Measurements from ENCODE around the gene CROCC2. TPM values are rescaled to one million over a fixed set of nuclear protein-coding genes. Genes with fewer than 3 reads are reported as not detected.

Gene CROCC2
- total and polyA plus RNA-seq, 4 donors = 1.3 to 17.4 (median 4.4) TPM

- no peak for DNase-seq
- no peak for TF ChIP-seq CTCF (IDR thresholded peaks at IDR 0.05; ENCODE audit: control extremely low read depth, extremely low read depth)
- H3K4me1 ChIP-seq (ENCODE audit: control insufficient read depth in 5 of 5, insufficient read depth in 5 of 5, low read length in 5 of 5) = peaks cover 0 to 9% (median 0%) of the 10 kb centered on the region in 5 donors
- no peaks in the 10 kb centered on the region for H3K36me3 ChIP-seq (ENCODE audit: control insufficient read depth in 4 of 4, insufficient read depth in 4 of 4, low read length in 4 of 4)
- no peaks in the 10 kb centered on the region for H3K9me3 ChIP-seq (ENCODE audit: control insufficient read depth in 4 of 4, insufficient read depth in 3 of 4, low read length in 3 of 4)
- H3K9ac ChIP-seq (ENCODE audit: insufficient read depth in 1 of 2, low read length in 2 of 2) = no peak overlapping the region
- no peak for ATAC-seq (ENCODE audit: insufficient read depth, low FRiP score)
- 82 to 95% methylated on average over 11 of the region's 11 CpGs for WGBS, 2 donors
- no peak overlapping the region for H3K4me3 ChIP-seq
- no peak overlapping the region for H3K27ac ChIP-seq (ENCODE audit: low read depth in 1 of 2, low read length in 1 of 2)
- H3K27me3 ChIP-seq (ENCODE audit: control insufficient read depth in 3 of 3, insufficient read depth in 3 of 3, low read length in 2 of 3) = no peaks in the 10 kb centered on the region
Observed at GRCh38 chr2:240888890-240889573, 17.1 kb upstream of the CROCC2 start.

DNA sequence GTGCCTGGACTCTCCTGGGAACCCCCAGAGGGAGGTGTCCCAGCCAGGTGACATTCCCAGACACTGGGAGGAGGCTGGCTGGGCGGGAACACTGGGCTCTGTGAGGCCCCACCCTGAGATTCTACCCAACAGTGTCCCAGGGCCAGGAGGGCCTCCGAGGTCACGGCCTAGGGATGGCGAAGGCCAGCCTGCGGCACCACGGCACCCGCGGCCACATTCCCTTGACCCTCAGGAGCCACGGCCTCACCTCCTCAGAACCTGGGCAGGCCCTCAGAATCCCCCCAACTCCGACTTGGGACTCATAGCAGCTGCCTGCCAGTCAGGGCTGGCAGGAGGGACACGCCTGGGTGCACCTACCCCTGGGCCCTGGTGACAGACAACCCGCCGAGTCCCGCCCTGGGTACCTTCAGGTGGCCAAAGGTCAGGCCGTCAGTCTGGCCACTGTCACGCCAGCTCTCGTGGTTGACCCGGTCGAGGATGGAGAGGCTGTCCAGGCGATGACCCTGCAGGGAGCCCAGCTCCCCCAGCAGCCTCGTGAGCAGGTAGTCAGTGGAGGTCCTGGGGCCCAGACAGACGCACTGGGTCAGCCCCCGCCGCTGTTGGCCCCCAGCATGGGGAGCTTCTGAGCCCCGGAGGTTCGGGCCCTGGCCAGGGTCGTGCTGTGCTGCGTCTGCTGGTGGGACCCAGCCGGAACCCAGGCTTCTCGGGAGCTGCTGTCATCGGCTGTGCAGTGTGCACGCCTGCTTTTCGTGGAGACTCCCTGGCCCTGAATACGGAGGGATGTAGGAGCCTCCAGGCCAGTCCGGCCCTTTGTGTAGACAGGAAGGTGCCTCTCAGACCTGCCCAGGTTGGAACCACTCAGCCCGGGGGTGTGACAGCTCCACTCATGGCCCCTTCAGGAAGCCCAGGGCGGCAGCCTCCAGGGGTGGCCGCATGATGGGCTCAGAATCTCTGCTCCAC lies 16.3 kb upstream of the CROCC2 start:
- Histone ChIP-seq H3K9ac (ENCODE audit: insufficient read depth in 1 of 2, low read length in 2 of 2) (no peak overlapping the region), H3K27ac (ENCODE audit: low read depth in 1 of 2, low read length in 1 of 2) (no peak overlapping the region), H3K36me3 (ENCODE audit: control insufficient read depth in 4 of 4, insufficient read depth in 4 of 4, low read length in 4 of 4) (no peaks in the 10 kb centered on the region), H3K4me1 (ENCODE audit: control insufficient read depth in 5 of 5, insufficient read depth in 5 of 5, low read length in 5 of 5) (peaks cover 0 to 9% (median 0%) of the 10 kb centered on the region in 5 donors), H3K4me3 (no peak overlapping the region), H3K27me3 (ENCODE audit: control insufficient read depth in 3 of 3, insufficient read depth in 3 of 3, low read length in 2 of 3) (no peaks in the 10 kb centered on the region), H3K9me3 (ENCODE audit: control insufficient read depth in 4 of 4, insufficient read depth in 3 of 4, low read length in 3 of 4) (no peaks in the 10 kb centered on the region)
- no peak for DNase-seq
- no peak for TF ChIP-seq CTCF (IDR thresholded peaks at IDR 0.05; ENCODE audit: control extremely low read depth, extremely low read depth)
- no peak for ATAC-seq (ENCODE audit: insufficient read depth, low FRiP score)
- WGBS, 2 donors = 91 to 92% methylated on average over 37 to 38 of the region's 38 CpGs

DNA sequence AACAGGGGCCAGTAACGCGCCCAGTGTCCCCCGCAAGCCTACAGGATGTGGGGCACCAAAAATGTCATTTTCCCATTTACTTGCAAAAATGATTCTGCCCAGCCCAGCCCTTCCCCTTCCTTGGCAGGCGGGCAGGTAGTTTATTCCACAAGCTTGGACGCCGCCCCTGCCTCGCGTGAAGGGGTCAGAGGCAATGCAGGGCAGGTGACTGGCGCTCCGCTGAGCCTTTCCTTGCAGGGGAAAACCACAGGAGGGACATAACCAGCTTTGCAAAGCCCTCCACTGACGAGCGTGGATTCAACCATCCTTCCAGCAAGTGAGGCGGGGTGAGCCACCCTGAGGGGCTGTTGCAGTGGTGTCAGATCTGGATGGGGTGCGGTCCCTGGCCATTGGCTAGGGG lies 15.4 kb upstream of the CROCC2 start:
- ATAC-seq (ENCODE audit: insufficient read depth, low FRiP score) (no peak), DNase-seq (no peak)
- Histone ChIP-seq H3K9me3 (ENCODE audit: control insufficient read depth in 4 of 4, insufficient read depth in 3 of 4, low read length in 3 of 4) (no peaks in the 10 kb centered on the region), H3K4me1 (ENCODE audit: control insufficient read depth in 5 of 5, insufficient read depth in 5 of 5, low read length in 5 of 5) (peaks cover 0 to 15% (median 0%) of the 10 kb centered on the region in 5 donors), H3K36me3 (ENCODE audit: control insufficient read depth in 4 of 4, insufficient read depth in 4 of 4, low read length in 4 of 4) (no peaks in the 10 kb centered on the region), H3K4me3 (no peak overlapping the region), H3K27ac (ENCODE audit: low read depth in 1 of 2, low read length in 1 of 2) (no peak overlapping the region), H3K9ac (ENCODE audit: insufficient read depth in 1 of 2, low read length in 2 of 2) (no peak overlapping the region), H3K27me3 (ENCODE audit: control insufficient read depth in 3 of 3, insufficient read depth in 3 of 3, low read length in 2 of 3) (no peaks in the 10 kb centered on the region)
- 88 to 92% methylated on average over 14 of the region's 14 CpGs for WGBS, 2 donors
- no peak for TF ChIP-seq CTCF (IDR thresholded peaks at IDR 0.05; ENCODE audit: control extremely low read depth, extremely low read depth)

Data from lung (tissue), 12 donors.